Measurements from ENCODE around the gene DTNBP1.

Gene DTNBP1

DNA sequence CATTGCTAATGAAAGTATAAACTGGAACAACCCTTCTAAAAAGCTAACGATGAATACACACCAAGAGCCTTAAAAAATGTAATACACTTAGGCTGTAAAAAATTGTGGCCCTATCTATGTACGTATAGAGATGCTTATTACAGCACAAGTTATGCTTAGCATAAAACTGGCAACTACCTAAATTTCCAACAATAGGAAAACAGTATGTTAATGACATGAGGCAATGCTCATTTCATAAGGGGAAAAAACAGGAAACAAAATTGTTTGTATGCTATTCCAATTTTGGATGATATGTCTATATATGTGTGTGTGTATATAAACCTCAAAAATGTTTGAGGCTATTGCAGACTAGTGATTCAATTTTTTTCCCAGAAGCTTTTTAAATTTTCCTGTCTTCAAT lies 82.5 kb downstream of the DTNBP1 start:
- H3K27ac ChIP-seq: no peak overlapping the region
- no peaks in the 10 kb centered on the region for H3K4me1 ChIP-seq
- no peak overlapping the region for H2AFZ ChIP-seq
- peaks cover 24% of the 10 kb centered on the region for H3K79me2 ChIP-seq
- no peaks in the 10 kb centered on the region for H3K9me3 ChIP-seq (ENCODE audit: control insufficient read depth, low read length)
- H3K36me3 ChIP-seq (ENCODE audit: control insufficient read depth, insufficient read depth, low read length): no peaks in the 10 kb centered on the region
- no peaks in the 10 kb centered on the region for H3K27me3 ChIP-seq (ENCODE audit: control insufficient read depth, insufficient read depth, low read length)
- no peak overlapping the region for H3K4me3 ChIP-seq (ENCODE audit: low read depth, low read length)
- TF ChIP-seq, protein P1, sequence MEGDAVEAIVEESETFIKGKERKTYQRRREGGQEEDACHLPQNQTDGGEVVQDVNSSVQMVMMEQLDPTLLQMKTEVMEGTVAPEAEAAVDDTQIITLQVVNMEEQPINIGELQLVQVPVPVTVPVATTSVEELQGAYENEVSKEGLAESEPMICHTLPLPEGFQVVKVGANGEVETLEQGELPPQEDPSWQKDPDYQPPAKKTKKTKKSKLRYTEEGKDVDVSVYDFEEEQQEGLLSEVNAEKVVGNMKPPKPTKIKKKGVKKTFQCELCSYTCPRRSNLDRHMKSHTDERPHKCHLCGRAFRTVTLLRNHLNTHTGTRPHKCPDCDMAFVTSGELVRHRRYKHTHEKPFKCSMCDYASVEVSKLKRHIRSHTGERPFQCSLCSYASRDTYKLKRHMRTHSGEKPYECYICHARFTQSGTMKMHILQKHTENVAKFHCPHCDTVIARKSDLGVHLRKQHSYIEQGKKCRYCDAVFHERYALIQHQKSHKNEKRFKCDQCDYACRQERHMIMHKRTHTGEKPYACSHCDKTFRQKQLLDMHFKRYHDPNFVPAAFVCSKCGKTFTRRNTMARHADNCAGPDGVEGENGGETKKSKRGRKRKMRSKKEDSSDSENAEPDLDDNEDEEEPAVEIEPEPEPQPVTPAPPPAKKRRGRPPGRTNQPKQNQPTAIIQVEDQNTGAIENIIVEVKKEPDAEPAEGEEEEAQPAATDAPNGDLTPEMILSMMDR (IDR thresholded peaks at IDR 0.05): no peak
- no peak overlapping the region for H3K9ac ChIP-seq
- no peak overlapping the region for H3K4me2 ChIP-seq (ENCODE audit: low read length)

DNA sequence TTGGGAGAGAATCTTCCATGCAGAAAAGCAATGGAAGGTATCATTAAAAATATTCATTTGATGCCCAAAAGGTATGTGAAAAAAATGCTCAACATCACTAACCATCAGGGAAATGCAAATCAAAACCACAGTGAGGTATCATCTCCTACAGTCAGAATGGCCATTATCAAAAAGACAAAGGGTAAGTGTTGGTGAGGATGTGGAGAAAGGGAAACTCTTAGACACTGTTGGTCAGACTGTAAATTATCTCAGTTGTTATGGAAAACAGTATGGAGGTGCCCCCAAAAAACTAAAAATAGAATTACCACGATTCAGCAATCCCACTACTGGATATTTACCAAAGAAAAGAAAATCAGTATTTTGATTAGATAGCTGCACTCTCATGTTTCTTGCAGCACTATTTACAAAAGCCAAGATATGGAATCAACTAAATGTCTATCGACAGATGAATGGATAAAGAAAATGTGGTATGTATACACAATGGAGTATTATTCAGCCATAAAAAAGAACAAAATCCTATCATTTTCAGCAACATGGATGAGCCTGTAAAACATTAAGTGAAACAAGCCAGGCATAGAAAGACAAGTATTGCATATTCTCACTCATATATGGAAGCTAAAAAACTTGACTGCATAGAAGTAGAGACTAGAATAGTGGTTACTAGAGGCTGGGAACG lies 84.0 kb downstream of the DTNBP1 start:
- H3K36me3 ChIP-seq (ENCODE audit: control insufficient read depth, insufficient read depth, low read length): no peaks in the 10 kb centered on the region

DNA sequence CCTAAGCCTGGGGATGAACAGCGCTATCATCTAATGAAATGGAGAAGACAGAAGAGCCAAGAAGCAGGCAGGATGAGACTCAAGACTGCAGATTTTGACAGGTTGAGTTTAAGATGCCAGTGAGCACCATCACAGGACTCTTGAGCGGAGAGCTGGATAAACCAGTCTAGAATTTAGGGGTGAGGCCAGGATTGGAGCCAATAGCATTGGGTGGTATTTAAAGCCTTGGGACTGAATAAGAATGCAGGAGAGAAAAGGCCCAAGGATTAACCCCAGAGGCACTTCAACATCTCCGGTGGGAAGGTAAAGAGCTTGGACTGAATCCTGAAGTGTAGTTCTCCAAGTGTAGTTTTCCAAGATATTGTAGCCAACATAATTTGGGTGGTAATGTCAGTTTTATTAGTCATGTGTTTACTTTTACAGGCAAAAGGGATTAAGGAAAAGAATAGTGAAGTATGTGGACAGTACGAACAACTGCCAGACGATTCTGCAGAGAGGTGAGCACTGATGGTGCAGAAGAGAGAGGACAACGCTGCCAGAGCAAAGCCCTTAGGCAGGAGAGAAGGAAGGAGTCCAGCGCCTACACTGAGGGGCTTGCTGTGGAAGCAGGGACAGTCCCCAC lies 85.2 kb downstream of the DTNBP1 start:
- Histone ChIP-seq H3K4me2 (ENCODE audit: low read length) (no peak overlapping the region), H3K27ac (no peak overlapping the region)

More for the DNA sequence above, 84.0 kb downstream of the DTNBP1 start:
- Histone ChIP-seq H3K4me3 (ENCODE audit: low read depth, low read length) (no peak overlapping the region), H2AFZ (no peak overlapping the region), H3K27me3 (ENCODE audit: control insufficient read depth, insufficient read depth, low read length) (no peaks in the 10 kb centered on the region), H3K27ac (no peak overlapping the region), H3K79me2 (peaks cover 25% of the 10 kb centered on the region), H3K9ac (no peak overlapping the region), H3K9me3 (ENCODE audit: control insufficient read depth, low read length) (no peaks in the 10 kb centered on the region), H3K4me1 (peaks cover 5% of the 10 kb centered on the region), H3K4me2 (ENCODE audit: low read length) (no peak overlapping the region)
- TF ChIP-seq, protein P1 (IDR thresholded peaks at IDR 0.05): no peak

DNA sequence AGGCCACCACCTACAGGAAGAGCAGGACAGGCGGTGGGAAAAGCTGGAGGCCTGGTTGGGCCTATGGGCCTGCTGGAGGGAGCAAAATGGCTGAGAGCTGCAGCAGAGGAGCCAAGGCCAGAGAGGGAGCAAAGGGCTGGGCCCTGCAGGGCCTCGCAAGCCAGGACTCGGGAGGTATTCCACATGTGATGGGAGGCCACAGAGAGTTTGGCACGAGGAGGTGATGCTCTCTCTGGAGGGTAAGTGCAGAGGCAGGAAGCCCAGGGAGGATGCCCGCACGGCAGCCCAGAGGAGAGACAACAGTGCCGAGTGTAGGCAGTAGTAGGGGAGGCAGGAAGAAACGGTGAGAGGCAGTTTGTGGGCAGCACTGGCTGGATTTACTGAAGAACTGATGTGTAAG lies 85.7 kb downstream of the DTNBP1 start:
- Histone ChIP-seq H3K27me3 (ENCODE audit: control insufficient read depth, insufficient read depth, low read length) (no peaks in the 10 kb centered on the region), H3K27ac (no peak overlapping the region), H3K4me1 (peaks cover 5% of the 10 kb centered on the region)

More for the DNA sequence above, 85.2 kb downstream of the DTNBP1 start:
- Histone ChIP-seq H3K9ac (no peak overlapping the region), H3K79me2 (peaks cover 26% of the 10 kb centered on the region), H3K36me3 (ENCODE audit: control insufficient read depth, insufficient read depth, low read length) (no peaks in the 10 kb centered on the region), H3K27me3 (ENCODE audit: control insufficient read depth, insufficient read depth, low read length) (no peaks in the 10 kb centered on the region), H3K9me3 (ENCODE audit: control insufficient read depth, low read length) (no peaks in the 10 kb centered on the region), H3K4me3 (ENCODE audit: low read depth, low read length) (no peak overlapping the region), H3K4me1 (peaks cover 5% of the 10 kb centered on the region), H2AFZ (no peak overlapping the region)
- TF ChIP-seq, protein P1 (IDR thresholded peaks at IDR 0.05): no peak

More for the DNA sequence above, 85.7 kb downstream of the DTNBP1 start:
- H3K4me3 ChIP-seq (ENCODE audit: low read depth, low read length): no peak overlapping the region
- H3K79me2 ChIP-seq: peaks cover 31% of the 10 kb centered on the region
- H3K9ac ChIP-seq: no peak overlapping the region
- TF ChIP-seq, protein P1 (IDR thresholded peaks at IDR 0.05): no peak
- no peak overlapping the region for H2AFZ ChIP-seq
- no peak overlapping the region for H3K4me2 ChIP-seq (ENCODE audit: low read length)
- no peaks in the 10 kb centered on the region for H3K36me3 ChIP-seq (ENCODE audit: control insufficient read depth, insufficient read depth, low read length)
- H3K9me3 ChIP-seq (ENCODE audit: control insufficient read depth, low read length): no peaks in the 10 kb centered on the region
